GOT3 (cell line): Measurements from ENCODE around the gene SPG7.
A peak's percentile ranks its signal among the peaks of the same experiment; 100 is the strongest.

Source experiments
- DNase-seq: peaks from one replicate; lab custom pipeline; 2025; ENCODE audit warnings: mixed read lengths; lab: John Stamatoyannopoulos, UW

The SPG7 gene

GRCh38 chr16:89600427-89600826 lies 92.2 kb downstream of the SPG7 start:
- DNase-seq: no peak

GRCh38 chr16:89600956-89601355 lies 92.8 kb downstream of the SPG7 start:
- no peak for DNase-seq

GRCh38 chr16:89601906-89602272 lies 93.7 kb downstream of the SPG7 start:
- DNase-seq: no peak

GRCh38 chr16:89602273-89602951 lies 94.2 kb downstream of the SPG7 start:
- peak; percentile 40 for DNase-seq

GRCh38 chr16:89602952-89603590 lies 94.9 kb downstream of the SPG7 start:
- DNase-seq: no peak

- no peak for DNase-seq
Measured at GRCh38 chr16:89604764-89605163, 96.6 kb downstream of the SPG7 start.

GRCh38 chr16:89605186-89605970 lies 97.2 kb downstream of the SPG7 start:
- no peak for DNase-seq

- no peak for DNase-seq
Measured at GRCh38 chr16:89606006-89606405, 97.8 kb downstream of the SPG7 start.
